Stomach (tissue), 4 donors: ENCODE data around the gene OR10V1.

ENCODE experiments used
- CTCF ChIP-seq, 7 experiments: fragments of 450-650 bp in 4 of 7; fragments of 200-600 bp in 3 of 7; sonication (generic) in 3 of 7; IDR thresholded peaks; one replicate each; pipeline ENCODE4 v1.5.1; 2016 to 2019; ENCODE audit warnings: antibody characterized with exemption in 7 of 7, control low read depth in 2 of 7, mild to moderate bottlenecking in 1 of 7
- POLR2A ChIP-seq, 4 donors: fragments of 450-650 bp; IDR thresholded peaks; one replicate each; pipeline ENCODE4 v1.6.1; 2016; ENCODE audit warnings: antibody characterized with exemption in 4 of 4, control low read depth in 2 of 4, mild to moderate bottlenecking in 1 of 4, moderate library complexity in 1 of 4

GRCh38 chr11:59754859-59755700 is 41.4 kb upstream of the OR10V1 start, which contains the start of gene STX3:
- no peak for TF ChIP-seq CTCF (IDR thresholded peaks at IDR 0.05)
- no peak for TF ChIP-seq POLR2A (IDR thresholded peaks at IDR 0.05)
